Measurements from ENCODE around the gene UBE2E2.

The UBE2E2 gene

DNA sequence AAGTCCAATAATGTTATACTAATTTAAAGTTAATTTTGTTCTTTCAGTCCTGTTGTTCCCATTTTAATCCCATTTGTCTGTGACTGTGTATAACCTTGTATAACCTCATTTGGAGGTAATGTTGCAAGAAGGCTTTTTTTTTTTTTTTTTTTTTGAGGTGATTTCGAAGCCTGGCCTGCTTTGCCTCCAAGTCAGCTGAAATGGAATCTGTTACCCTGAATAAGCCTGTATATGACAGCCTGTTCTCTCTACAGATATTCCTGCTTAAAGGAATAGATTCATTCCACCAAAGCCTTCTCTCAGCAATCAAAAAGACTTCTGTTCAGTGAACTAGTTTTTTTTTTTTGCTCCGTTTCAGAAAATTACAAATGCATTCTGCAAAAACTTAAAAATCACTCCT, 330.9 kb downstream of the UBE2E2 start:
- no peak for DNase-seq (ENCODE audit: low read depth in 2 of 2)

DNA sequence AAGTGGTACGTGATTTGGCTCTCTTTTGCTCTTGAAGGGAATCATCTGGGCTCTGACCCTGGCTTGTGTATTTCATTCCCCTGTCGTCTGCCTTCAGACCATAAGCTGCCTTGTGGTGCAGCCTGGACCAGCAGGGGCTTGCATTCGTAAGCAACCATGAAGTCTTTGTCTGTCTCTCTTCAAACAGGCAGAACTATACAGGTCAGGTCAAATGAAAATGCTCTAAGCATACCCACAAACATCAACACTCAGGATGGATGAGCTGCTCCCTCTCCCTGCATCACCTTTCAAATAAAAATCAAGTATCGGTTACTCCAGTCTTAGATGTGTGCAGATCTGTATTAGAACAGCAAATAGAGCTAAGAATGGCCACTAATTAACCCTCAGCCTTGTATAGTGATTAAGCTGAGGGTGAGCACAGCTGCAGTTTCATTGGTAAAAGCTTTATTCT, 334.0 kb downstream of the UBE2E2 start:
- DNase-seq (ENCODE audit: low read depth in 2 of 2), result no peak

DNA sequence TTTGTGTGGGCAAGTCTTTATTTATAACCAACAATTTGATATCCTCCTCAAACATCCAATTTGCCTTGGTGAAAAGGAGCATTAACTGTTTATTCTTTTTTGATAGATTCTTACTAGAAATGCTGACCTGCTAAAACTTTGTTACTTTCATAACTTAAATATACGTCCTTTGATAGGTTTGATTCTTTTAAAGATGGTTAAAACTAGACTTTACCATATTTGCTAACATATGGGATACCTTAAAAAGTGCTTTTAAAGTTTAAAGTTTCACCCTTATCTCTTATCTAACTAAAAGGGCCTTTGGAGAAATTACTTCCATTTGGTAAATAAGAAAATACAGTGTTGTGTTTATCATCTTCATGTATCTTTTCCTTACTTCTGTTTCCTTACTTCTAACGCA, 336.1 kb downstream of the UBE2E2 start:
- DNase-seq (ENCODE audit: low read depth in 2 of 2), result no peak

DNA sequence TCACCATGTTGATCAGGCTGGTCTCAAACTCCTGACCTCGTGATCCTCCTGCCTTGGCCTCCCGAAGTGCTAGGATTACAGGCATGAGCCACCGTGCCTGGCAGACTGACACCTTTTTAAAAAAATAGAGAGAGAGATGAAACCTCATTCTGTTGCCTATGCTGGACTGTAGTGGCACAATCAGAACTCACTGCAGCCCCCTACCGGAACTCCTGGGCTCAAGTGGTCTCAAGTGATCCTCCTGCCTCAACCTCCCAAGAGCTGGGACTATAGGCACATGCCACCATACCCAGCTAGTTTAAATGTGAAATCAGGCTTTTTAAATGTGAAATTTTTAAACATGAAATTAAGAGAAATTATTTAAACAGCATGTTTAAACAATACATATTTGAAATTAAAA, 337.5 kb downstream of the UBE2E2 start:
- no peak for DNase-seq (ENCODE audit: low read depth in 2 of 2)

DNA sequence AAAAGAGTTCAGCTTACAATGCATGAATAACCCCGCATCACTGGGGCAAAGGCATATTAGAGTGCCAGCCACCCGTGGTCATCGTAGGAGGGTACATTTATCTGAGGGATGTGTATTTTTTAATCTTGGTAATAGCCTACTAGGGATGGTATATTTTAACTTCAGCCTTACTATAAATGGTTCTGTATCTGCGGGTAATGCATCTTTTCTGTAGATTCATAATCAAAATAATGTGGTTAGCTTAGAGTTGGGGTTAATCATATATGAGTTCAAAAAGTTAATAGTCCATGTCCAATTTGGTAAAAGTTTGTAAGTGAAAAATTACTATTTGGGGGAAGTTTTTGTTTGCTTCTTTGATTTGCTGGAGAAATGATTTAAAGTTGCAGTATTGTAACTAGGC, 339.0 kb downstream of the UBE2E2 start:
- no peak for DNase-seq (ENCODE audit: low read depth in 2 of 2)

DNA sequence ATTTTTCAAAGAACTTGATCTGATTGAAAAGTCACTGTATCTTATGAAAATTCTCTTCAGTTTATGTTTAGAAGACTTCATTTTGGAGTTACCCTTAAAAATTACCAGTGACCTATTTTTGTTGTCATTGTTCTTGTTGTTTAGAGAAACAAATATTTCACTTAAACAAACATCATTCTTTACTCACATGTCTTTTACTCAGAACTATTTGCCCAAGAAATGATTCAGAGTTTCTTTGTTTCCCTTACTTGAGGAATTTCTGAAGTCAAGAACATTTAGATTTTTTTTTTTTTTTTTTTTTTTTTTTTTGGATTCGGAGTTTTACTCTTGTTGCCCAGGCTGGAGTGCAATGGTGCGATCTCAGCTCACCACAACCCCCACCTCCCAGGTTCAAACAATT, 343.1 kb downstream of the UBE2E2 start:
- no peak for DNase-seq (ENCODE audit: low read depth in 2 of 2)

DNA sequence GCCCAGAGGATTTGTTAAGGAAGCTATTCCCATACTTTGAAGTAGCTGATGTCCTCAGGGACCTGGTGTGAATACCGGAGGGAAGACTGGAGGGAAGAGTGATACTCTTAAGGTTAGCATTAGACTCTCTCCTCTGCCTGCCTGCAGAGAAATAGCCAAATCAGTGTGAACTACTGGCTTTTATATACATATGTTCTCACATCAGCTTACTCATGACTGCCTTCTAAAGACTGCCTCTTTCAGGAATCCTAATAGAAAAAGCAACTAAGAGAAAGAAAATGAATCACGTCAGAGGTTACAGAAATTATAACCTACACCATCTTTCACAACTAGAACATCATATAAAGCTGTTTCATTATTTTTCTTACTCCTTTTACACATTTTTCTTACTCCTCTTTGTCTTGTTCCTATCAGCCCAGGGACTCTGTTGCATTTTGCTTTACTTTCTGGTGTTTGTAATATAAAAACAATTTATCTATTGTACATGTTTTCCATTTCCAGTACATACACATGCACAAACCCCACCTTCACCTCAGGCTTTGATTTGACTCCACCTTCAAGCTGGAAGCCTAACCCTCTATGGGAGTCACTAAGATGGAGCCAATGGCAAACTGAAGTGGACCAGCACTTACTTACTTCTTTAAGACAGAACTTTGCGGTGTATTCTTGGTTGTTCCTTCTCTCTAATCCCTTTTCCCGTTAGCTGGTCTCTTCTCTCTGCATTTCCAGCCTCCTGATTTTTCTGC, 345.0 kb downstream of the UBE2E2 start:
- DNase-seq (ENCODE audit: low read depth in 2 of 2), result no peak

DNA sequence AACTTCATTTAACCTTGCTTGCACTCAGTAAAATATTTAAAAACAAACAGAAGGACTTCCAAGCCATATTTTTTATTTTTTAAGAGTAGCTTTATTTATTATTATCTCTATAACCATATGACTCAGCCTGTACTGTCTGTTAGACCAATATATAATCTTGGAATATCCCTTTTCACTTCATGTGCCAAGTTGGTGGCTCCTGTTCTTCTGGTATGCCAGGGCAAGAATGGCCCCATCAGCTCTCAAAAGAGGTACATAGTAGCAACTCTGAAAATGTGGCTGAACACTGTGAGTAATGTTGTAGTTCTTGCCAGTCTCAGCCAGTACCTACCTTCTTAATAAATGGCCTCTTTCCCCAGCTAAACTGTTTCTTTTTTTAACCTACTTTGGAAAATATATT, 345.6 kb downstream of the UBE2E2 start:
- DNase-seq (ENCODE audit: low read depth in 2 of 2), result no peak

DNA sequence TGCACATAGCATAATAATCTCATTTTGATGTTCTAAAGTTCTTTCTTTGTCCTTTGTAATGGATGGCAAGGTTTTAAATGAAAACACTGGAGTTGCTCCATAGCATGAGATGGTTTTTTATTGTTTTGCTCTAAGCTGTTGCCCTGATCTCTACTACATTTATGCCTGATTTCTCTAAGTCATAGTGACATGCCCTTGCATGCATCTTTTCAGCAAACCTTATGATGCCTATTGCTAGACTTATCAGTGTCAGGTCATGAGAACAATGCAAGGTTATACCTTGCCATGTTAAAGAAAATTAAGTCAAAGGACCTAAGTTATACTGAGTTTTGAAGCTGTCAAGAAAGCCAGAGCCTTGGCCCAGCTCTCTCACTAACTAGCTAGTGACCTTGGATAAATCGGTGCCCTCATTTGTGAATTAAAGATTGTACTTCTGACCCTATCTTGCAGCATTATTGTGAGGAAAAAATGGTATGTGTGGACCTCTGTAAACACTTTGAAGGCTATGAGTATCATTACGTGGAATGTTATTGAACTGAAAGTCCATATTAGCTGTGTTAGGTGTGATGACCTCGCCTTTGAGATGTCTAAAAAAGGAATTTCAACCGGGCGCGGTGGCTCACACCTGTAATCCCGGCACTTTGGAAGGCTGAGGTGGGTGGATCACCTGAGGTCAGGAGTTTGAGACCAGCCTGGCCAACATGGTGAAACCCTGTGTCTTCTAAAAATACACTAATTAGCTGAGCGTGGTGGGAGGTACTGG, 346.2 kb downstream of the UBE2E2 start:
- DNase-seq (ENCODE audit: low read depth in 2 of 2), result no peak

DNA sequence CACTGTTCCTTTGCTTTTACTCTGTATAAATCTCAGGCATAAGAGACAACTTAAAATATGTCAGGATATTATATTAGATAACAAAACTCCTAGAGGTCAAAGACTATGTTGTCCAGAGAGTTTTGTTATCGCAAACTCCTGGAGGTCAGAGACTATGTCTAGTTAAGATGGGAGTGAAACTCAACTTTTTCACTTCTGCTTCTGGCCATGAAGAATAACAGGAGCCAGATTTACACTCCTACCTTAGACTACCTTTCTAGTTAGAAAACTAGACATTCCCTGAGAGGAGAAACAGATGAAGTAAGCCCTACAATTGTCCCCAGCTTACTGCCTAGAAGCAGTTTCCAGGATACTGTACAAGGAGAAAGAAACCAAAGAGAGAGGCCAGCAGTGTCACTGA, 347.3 kb downstream of the UBE2E2 start:
- no peak for DNase-seq (ENCODE audit: low read depth in 2 of 2)

DNA sequence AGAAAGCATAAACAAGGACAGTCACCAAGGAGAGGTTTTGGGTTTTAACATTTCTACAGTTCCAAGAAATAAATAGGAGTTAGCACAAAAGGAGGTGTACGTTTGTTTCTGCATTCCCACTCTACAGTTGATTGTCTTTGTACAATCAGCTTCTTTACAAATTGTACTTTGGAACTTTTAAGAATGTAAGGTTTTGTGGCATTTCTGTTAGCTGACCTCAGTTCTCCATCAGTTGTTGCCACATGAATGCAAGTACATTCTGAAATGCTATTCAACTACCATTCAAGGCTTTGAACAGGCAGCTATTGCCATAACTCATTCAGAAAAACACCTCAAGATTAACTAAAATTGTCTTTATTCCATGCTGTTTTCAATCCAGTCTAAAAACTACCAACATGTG, 349.4 kb downstream of the UBE2E2 start:
- DNase-seq (ENCODE audit: low read depth in 2 of 2), result no peak

DNA sequence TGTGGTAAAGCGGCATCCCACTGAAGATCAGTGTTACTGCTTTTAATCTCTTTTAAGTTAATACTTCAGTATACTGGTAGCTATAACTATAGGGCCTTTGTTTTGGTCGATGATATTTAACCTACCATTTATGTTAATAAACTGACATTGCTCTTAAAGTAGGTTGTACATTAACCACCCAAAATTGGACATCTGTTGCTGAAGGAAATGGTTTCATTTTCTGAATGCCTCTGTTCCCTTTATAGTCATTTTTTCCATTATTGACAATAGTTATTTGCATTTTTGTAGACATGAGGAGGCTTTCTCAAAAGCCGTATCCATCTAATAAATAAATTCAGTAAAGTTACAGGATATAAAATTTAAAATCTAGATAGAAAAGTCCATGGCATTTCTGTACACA, 350.2 kb downstream of the UBE2E2 start:
- no peak for DNase-seq (ENCODE audit: low read depth in 2 of 2)

DNA sequence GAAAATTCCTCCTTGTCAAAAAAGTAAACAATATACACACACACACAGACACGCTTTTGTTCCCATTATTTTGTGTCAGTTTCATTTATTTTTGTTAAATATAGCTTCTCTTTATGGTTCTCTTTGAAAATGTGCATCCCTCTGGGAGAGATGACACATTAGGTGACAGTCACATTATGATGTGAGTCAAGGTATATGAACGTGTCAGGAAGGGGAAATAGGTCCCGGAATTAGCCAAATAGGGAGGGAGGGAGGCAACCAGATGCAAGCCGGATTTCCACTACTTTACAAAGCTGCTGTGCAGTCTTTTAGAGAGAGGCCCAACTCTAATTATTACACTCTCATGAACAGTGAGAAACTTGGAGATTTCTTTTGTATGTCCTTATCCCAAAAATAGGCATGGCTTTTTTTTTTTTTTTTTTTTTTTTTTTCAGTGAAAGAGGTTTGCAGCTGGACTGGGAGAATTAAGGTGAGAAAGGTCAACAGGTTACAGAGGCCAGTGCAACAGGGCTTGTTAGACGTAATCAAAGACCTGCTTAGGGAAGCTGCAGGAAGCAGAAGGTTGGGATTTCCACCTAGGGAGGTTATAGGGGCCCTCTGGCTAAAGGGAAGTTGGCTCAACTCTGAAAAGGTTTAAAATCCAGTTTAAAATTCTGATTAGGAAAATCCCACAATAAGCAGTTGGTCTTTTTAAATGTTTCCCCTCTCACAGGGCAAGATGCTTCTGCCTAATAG, 362.1 kb downstream of the UBE2E2 start:
- DNase-seq (ENCODE audit: low read depth in 2 of 2), result no peak

DNA sequence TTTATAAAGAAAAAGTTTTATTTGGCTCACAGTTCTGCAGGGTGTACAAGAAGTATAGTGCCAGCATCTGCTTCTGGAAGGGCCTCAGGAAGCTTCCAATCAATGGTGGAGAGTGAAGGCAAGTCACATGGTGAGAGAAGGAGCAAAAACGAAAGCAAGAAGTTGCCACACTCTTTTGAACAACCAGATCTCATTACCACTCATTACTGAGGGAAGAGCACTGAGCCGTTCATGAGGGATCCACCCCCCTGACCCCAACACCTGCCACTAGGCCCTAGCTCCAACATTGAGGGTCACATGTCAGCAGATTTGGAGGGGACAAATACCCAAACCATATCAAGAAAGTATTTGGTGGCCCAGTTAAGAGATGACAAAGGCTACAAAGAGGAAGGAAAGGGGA, 363.4 kb downstream of the UBE2E2 start:
- no peak for DNase-seq (ENCODE audit: low read depth in 2 of 2)

DNA sequence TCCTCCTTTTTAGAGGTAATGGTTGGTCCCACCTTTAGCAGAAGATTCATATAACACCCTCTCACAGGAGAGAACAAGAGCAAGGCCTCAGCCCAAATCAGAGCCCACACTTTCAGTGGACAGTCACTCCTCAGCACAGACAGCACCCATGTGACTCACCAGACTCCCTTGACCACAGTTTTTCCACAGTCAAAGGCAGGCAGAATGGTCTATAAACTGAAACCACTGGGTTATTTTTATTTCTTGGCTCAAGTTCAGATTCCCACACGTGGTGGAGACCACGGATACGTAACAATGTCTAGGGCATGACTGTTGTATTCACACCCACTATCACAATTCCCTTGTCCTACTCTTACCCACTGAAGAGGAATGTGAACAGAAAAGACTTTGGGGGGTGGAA, 364.8 kb downstream of the UBE2E2 start:
- DNase-seq (ENCODE audit: low read depth in 2 of 2), result no peak

DNA sequence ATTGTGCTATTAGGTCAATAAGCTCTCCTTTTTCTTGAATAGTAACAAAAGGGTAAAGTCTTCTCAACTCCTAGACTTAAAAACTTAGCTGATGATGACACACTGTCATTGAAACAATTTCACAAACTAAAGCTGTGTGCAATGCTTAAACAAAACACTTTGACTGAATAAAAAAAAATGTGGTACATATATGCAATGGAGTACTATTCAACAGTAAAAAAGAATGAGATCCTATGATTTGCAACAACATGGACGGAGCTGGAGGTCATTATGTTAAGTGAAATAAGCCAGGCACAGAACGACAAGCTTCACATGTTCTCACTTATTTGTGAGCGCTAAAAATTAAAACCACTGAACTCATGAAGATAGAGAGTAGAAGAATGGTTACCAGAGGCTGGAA, 370.7 kb downstream of the UBE2E2 start:
- DNase-seq (ENCODE audit: low read depth in 2 of 2), result no peak

DNA sequence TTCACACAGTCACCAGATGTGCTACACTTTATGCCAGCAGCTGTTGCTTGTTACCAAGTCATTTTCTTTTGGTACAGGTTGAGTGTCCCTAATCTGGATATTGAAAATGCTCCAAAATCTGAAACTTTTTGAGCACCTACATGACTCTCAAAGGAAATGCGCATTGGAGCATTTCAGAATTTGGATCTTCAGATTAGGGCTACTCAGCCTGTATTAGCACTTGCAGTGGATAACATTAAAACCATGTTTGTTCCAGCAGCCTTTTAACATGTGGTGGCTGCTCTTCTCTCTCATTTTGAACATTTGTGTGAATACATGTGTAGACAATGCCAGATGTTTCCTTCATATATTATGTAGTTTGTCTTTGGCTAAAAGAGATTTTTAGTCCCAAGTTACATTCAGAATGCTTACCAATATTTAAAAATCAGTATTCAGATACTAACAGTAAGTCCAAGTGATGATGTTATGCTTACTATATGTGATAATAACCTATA, 371.7 kb downstream of the UBE2E2 start:
- no peak for DNase-seq (ENCODE audit: low read depth in 2 of 2)

DNA sequence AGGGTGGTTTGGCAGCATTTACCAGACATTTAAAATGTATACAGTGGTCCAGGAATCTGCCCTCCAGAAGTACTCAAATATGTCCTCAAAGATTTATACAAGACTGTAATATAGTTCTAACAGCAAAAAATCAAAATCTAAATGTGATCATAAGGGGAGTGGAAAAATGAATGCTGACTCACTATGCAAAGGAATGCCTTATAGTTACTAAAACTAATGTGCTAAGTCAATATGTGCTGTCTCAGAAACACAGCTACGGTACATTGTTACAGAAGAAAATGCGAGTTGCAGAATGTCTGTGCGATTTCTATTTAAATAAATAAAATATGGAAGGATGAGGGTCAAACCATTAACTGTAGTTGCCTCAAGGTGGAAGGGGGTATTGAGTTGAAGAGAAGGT, 372.6 kb downstream of the UBE2E2 start:
- no peak for DNase-seq (ENCODE audit: low read depth in 2 of 2)

DNA sequence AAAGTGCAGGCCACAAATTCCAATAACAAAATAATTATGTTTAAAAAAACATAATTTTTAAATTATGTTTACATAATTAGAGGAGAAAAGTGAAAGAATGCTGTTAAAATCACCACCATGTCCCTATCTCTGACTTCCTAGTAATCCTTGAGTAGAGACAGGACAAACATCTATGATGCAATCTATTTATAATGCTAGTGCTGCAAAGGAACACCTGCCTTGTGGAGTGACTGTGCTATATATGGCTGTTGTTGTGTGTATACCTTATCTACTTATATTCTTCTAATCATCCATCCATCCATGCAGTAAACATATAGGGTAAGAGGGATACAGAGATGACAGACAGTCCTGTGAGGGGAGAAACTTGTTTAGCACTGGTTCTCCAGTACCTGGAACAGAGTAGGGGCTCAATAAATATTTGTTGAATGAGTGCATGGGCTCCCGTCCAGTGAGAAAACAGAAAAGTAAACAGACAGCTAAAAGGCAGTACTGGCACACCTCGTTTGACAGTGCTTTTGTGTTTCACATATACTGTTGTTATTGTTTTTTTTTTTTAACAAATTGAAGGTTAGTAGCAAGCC, 373.3 kb downstream of the UBE2E2 start:
- no peak for DNase-seq (ENCODE audit: low read depth in 2 of 2)

DNA sequence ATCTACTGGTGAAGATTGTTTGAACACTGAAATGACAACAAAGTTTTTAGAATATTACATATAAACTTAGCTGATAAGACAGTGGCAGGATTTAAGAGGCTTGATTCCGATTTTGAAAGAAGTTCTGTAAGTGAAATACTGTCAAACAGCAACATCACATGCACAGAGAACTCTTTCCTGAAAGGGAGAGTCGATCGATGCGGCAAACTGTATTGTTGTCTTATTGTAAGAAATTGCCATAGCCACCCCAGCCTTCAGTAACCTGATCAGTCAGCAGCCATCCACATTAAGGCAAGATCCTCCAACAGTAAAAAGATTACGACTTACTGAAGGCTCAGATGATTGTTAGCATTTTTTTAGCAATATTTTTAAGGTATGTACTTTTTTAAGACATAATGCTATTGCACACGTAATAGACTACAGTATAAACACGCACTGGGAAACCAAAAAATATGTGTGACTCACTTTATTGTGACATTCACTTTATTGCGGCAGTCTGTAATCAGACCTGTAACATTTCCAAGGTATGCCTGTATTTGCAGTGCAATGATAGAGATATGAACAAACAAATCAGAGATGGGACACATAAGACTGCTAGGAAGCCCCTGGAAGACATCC, 377.1 kb downstream of the UBE2E2 start:
- no peak for DNase-seq (ENCODE audit: low read depth in 2 of 2)

DNA sequence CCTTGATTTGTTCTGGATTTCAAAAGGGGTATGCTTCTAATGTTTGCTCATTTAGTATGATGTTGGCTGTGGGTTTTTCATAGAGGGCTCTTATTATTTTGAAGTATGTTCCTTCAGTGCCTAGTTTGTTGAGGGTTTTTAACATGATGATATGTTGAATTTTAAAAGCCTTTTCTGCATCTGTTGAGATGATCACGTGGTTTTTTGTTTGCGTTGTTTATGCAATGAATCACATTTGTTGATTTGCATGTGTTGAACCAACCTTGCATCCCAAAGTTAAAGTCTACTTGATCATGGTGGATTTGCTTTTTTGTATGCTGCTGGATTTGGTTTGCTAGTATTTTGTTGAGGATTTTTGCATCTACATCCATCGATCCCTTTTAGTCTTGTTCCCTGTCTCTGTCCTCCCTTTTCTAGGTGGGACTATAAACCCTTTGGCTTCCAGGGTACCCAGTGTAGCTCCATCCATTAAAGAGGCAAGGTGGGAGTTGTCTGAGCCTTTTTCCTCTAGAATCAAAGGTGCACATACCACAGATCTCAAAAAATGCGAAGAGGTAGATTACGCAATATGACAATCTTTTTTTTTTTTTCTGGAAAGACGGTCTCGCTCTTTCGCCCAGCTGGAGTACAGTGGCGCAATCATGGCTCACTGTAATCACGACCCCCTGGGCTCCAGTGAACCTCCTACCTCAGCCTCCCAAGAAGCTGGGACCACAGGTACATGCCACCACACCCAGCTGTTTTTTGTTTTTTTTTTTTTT, 381.0 kb downstream of the UBE2E2 start:
- DNase-seq (ENCODE audit: low read depth in 2 of 2), result no peak
